HG03469 (cell line): ENCODE results near the gene COX19.
"Not testable (repeated sequence)": the region's sequence is repeated elsewhere in the genome, so short reads cannot be mapped to it uniquely, and the experiment has no call there.

Experiments used
- ATAC-seq: cut with Tn5 transposase; IDR thresholded peaks from one replicate; pipeline ENCODE4 v1.9.1; 2021; ENCODE audit warnings: mild to moderate bottlenecking, moderate library complexity, moderate number of reproducible peaks; ENCODE audit not compliant: unreplicated experiment

COX19 gene

GRCh38 chr7:931871-932650 lies 43.3 kb downstream of the COX19 start:
- no peak for ATAC-seq

GRCh38 chr7:930975-931758 lies 44.2 kb downstream of the COX19 start:
- ATAC-seq: no peak

GRCh38 chr7:929311-929711 lies 46.0 kb downstream of the COX19 start:
- no peak for ATAC-seq

GRCh38 chr7:927031-927671 lies 48.2 kb downstream of the COX19 start:
- no peak for ATAC-seq

- ATAC-seq: no peak
Measured at GRCh38 chr7:926061-927030, 49.0 kb downstream of the COX19 start.

- no peak for ATAC-seq
Measured at GRCh38 chr7:925601-926000, 49.7 kb downstream of the COX19 start.

GRCh38 chr7:924541-925231 lies 50.7 kb downstream of the COX19 start:
- no peak for ATAC-seq

GRCh38 chr7:924042-924441 lies 51.3 kb downstream of the COX19 start:
- not testable (repeated sequence) for ATAC-seq

GRCh38 chr7:923108-924041 lies 52.0 kb downstream of the COX19 start:
- peak; percentile 50 for ATAC-seq

- ATAC-seq: no peak
Measured at GRCh38 chr7:922334-923107, 52.8 kb downstream of the COX19 start.

GRCh38 chr7:921581-922333 lies 53.6 kb downstream of the COX19 start:
- no peak for ATAC-seq

GRCh38 chr7:921071-921461 lies 54.3 kb downstream of the COX19 start:
- ATAC-seq: no peak

GRCh38 chr7:920351-921070 lies 54.8 kb downstream of the COX19 start:
- no peak for ATAC-seq

- ATAC-seq: no peak
Measured at GRCh38 chr7:919924-920341, 55.4 kb downstream of the COX19 start.

- ATAC-seq: no peak
Measured at GRCh38 chr7:919114-919442, 56.3 kb downstream of the COX19 start.

- ATAC-seq: no peak
Measured at GRCh38 chr7:918441-919113, 56.8 kb downstream of the COX19 start.

GRCh38 chr7:918118-918425 lies 57.3 kb downstream of the COX19 start:
- ATAC-seq: no peak
